Urinary bladder (tissue), 2 donors: ENCODE data around the gene CCS. TPM values are rescaled to one million over a fixed set of nuclear protein-coding genes. Genes with fewer than 3 reads are reported as not detected.

ENCODE experiments used
- polyA plus RNA-seq: library from polyadenylated mRNA; stranded (reverse); fragments of 200-250 nt; gene quantifications from one replicate; pipeline ENCODE4 v1.2.3, GENCODE V29; 2013
- small RNA-seq: library from RNA; depleted of rRNA; stranded (forward); fragments of <200 nt; gene quantifications from one replicate; pipeline ENCODE3, GENCODE V24; 2014
- total RNA-seq: library from RNA; depleted of rRNA; stranded (reverse); fragments of >200 nt; gene quantifications from one replicate; pipeline ENCODE4 v1.2.3, GENCODE V29; 2014
- donor health status: healthy.

Gene CCS
- total and polyA plus RNA-seq, 2 donors = 31.7 to 64.7 TPM

Small RNAs within 50 kb of the gene (small RNA-seq; reads per million reads assigned to genes)
- gene RNU4-39P = not detected

Other genes starting within 250 kb of the CCS start
- gene BRMS1, start 248.1 kb upstream of the CCS start, total RNA-seq = 13.6 TPM
- gene BRMS1, start 248.1 kb upstream of the CCS start, polyA plus RNA-seq = 37.3 TPM
- gene B4GAT1, start 245.6 kb upstream of the CCS start, total RNA-seq = 22.8 TPM
- 50.4 TPM for gene B4GAT1, start 245.6 kb upstream of the CCS start, polyA plus RNA-seq
- gene SLC29A2, start 221.4 kb upstream of the CCS start, total RNA-seq = 1.1 TPM
- 2.1 TPM for gene SLC29A2, start 221.4 kb upstream of the CCS start, polyA plus RNA-seq
- 1.6 TPM for gene NPAS4, start 172.2 kb upstream of the CCS start, total RNA-seq
- gene NPAS4, start 172.2 kb upstream of the CCS start, polyA plus RNA-seq = 2.4 TPM
- 32.9 TPM for gene MRPL11, start 154.3 kb upstream of the CCS start, total RNA-seq
- gene MRPL11, start 154.3 kb upstream of the CCS start, polyA plus RNA-seq = 54.9 TPM
- 7.6 TPM for gene PELI3, start 126.3 kb upstream of the CCS start, total RNA-seq
- gene PELI3, start 126.3 kb upstream of the CCS start, polyA plus RNA-seq = 22.5 TPM
- gene DPP3, start 112.8 kb upstream of the CCS start, total RNA-seq = 16.9 TPM
- 26.8 TPM for gene DPP3, start 112.8 kb upstream of the CCS start, polyA plus RNA-seq
- gene BBS1, start 82.5 kb upstream of the CCS start, total RNA-seq = 40.4 TPM
- 33.3 TPM for gene BBS1, start 82.5 kb upstream of the CCS start, polyA plus RNA-seq
- 5.0 TPM for gene ZDHHC24, start 47.1 kb upstream of the CCS start, total RNA-seq
- gene ZDHHC24, start 47.1 kb upstream of the CCS start, polyA plus RNA-seq = 11.4 TPM
- not detected for gene ACTN3, start 46.3 kb upstream of the CCS start, total RNA-seq
- gene ACTN3, start 46.3 kb upstream of the CCS start, polyA plus RNA-seq = 0.18 TPM
- 22.8 TPM for gene CTSF, start 24.6 kb upstream of the CCS start, total RNA-seq
- 92.1 TPM for gene CTSF, start 24.6 kb upstream of the CCS start, polyA plus RNA-seq
- not detected for gene CCDC87, start 122 bp upstream of the CCS start, total RNA-seq
- 0.43 TPM for gene CCDC87, start 122 bp upstream of the CCS start, polyA plus RNA-seq
- gene RBM14, start 23.4 kb downstream of the CCS start, total RNA-seq = 49.9 TPM
- 41.6 TPM for gene RBM14, start 23.4 kb downstream of the CCS start, polyA plus RNA-seq
- 96.0 TPM for gene RBM4, start 45.5 kb downstream of the CCS start, total RNA-seq
- gene RBM4, start 45.5 kb downstream of the CCS start, polyA plus RNA-seq = 108 TPM
- gene RBM4B, start 84.7 kb downstream of the CCS start, total RNA-seq = 47.4 TPM
- 21.4 TPM for gene RBM4B, start 84.7 kb downstream of the CCS start, polyA plus RNA-seq
- gene SPTBN2, start 136.0 kb downstream of the CCS start, total RNA-seq = 6.7 TPM
- 2.5 TPM for gene SPTBN2, start 136.0 kb downstream of the CCS start, polyA plus RNA-seq